IgD-negative memory B cell (primary cell): ENCODE measurements around the gene SLC39A11. TPM values are rescaled to one million over a fixed set of nuclear protein-coding genes. Genes with fewer than 3 reads are reported as not detected.

Experiments used
- H3K27ac Mint-ChIP-seq, 3 donors: one replicate each; pipeline ENCODE4 v1.8.0; 2020 to 2022; ENCODE audit warnings: mild to moderate bottlenecking in 3 of 3, mixed read lengths in 3 of 3, moderate library complexity in 1 of 3
- H3K27me3 Mint-ChIP-seq: one replicate; pipeline ENCODE4 v1.8.0; 2021; ENCODE audit warnings: mixed read lengths
- H3K36me3 Mint-ChIP-seq: one replicate; pipeline ENCODE4 v1.8.0; 2020; ENCODE audit warnings: mild to moderate bottlenecking, mixed read lengths
- H3K4me1 Mint-ChIP-seq, 3 donors: one replicate each; pipeline ENCODE4 v1.8.0; 2020 to 2022; ENCODE audit warnings: mixed read lengths in 3 of 3, mild to moderate bottlenecking in 1 of 3
- H3K4me3 Mint-ChIP-seq, 4 donors: one replicate each; pipeline ENCODE4 v1.8.0; 2020 to 2022; ENCODE audit warnings: mild to moderate bottlenecking in 4 of 4, mixed read lengths in 4 of 4, moderate library complexity in 3 of 4
- H3K9me3 Mint-ChIP-seq, 3 donors: one replicate each; pipeline ENCODE4 v1.8.0; 2020 to 2021; ENCODE audit warnings: mixed read lengths in 3 of 3, mild to moderate bottlenecking in 1 of 3
- polyA plus RNA-seq: library from polyadenylated mRNA; unstranded; fragments of 300-500 nt; fragmentation: Illumina TruSeq; gene quantifications from one replicate; pipeline ENCODE4 v1.2.3, GENCODE V29; 2021

The SLC39A11 gene
- polyA plus RNA-seq, 1 donor from 2014 or later = 13.7 TPM

DNA sequence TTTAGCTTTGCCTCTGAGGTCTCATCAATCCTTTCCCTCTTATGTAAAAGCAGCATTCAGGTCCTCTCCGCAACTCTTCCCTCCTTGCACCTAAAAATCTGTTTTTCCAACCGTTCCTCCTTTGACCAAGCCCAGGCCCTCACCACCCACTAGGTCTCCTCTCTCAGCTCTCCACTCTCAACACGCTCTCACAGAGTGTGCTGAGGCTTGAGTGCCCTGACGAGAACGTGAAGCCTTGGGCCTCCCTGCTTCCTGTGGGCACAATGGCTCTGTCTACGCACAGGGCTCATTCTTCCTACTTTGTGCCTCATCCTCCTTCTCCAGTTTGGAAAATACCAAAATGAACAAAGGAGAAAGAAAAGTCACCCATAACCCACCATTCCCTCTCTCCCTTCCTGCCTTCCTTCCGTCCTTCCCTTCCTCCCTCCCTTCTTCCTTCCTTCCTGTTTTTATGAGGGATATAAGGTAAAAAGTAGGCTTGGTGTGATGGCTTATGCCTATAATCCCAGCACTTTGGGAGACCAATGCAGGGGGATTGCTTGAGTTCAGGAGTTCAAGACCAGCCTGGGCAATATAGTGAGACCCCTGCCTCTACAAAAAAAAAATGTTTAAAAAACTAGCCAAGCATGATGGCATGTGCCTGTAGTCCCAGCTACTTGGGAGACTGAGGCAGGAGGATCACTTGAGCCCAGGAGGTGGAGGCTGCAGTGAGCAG lies 31.3 kb upstream of the SLC39A11 start:
- Mint-ChIP-seq H3K9me3 (no peaks in the 10 kb centered on the region), H3K4me3 (no peak overlapping the region), H3K27ac (no peak overlapping the region), H3K4me1 (peaks cover 0 to 1% (median 0%) of the 10 kb centered on the region in 3 donors), H3K27me3 (no peaks in the 10 kb centered on the region), H3K36me3 (no peaks in the 10 kb centered on the region)

DNA sequence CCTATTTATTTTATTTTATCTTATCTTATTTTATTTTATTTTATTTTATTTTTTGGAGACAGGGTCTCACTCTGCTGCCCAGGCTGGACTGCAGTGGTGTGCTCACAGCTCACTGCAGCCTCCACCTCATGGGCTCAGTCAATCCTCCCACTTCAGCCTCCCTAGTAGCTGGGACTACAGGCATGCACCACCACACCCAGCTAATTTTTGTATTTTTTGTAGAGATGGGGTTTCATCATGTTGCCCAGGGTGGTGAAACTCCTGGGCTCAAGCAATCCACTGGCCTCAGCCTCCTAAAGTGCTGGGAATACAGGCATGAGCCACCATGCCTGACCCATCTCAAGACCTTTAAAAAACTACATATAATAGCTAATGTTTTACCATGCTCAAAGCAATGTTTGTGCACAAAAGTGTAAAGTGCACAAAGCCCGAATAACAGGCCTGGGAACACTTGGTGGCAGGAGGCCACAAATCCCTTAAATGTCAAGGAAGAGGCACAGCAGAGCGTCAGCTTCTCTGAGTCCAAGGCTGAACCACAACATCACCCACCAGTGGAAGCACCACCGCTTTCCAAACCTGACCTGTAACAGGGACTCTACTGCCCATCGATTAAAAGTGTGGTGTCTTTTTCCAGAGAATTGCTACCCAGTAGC lies 30.6 kb upstream of the SLC39A11 start:
- Mint-ChIP-seq H3K4me3 (no peak overlapping the region), H3K27ac (no peak overlapping the region), H3K27me3 (no peaks in the 10 kb centered on the region), H3K4me1 (peaks cover 0 to 1% (median 0%) of the 10 kb centered on the region in 3 donors), H3K9me3 (no peaks in the 10 kb centered on the region), H3K36me3 (no peaks in the 10 kb centered on the region)

DNA sequence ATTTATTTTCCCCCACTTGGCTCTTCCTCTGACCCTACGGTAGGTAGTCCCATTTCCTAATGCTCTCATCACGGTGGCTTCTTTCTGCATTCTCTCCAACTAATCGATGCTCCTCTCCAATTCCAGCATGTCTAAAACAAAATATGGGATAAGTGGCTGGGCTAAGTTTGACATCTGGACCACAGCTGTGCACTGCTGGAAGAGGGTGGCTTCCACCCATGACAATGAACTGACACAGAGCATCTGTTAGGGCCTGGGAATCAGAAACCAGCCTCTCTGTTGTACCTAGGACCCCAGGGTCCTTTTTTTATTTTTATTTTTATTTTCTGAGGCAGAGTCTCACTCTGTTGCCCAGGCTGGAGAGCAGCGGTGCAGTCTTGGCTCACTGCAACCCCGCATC lies 29.0 kb upstream of the SLC39A11 start:
- Mint-ChIP-seq H3K4me1 (peaks cover 0 to 1% (median 0%) of the 10 kb centered on the region in 3 donors), H3K4me3 (no peak overlapping the region), H3K36me3 (no peaks in the 10 kb centered on the region), H3K27ac (no peak overlapping the region), H3K9me3 (no peaks in the 10 kb centered on the region), H3K27me3 (no peaks in the 10 kb centered on the region)

DNA sequence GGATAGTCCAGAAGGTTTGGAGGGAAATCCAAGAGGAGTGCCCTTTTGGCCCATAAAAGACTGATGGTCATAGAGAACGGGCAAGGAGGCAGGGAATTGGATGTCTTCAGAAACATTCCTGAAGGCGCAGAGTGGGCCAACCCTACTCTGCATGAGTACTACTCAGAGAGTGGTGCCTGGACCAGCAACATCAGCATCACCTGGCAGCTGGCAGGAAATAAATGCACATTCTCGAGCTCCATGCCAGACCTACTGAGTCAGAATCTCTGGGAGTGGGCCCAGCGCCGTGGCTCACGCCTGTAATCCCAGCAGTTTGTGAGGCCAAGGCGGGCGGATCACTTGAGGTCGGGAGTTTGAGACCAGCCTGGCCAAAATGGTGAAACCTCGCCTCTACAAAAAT lies 27.1 kb upstream of the SLC39A11 start:
- Mint-ChIP-seq H3K36me3 (no peaks in the 10 kb centered on the region), H3K4me3 (no peak overlapping the region), H3K27ac (peak overlapping the region in 1 of 3 donors; percentile 84), H3K4me1 (no peaks in the 10 kb centered on the region), H3K9me3 (peaks cover 0 to 3% (median 2%) of the 10 kb centered on the region in 3 donors), H3K27me3 (no peaks in the 10 kb centered on the region)

DNA sequence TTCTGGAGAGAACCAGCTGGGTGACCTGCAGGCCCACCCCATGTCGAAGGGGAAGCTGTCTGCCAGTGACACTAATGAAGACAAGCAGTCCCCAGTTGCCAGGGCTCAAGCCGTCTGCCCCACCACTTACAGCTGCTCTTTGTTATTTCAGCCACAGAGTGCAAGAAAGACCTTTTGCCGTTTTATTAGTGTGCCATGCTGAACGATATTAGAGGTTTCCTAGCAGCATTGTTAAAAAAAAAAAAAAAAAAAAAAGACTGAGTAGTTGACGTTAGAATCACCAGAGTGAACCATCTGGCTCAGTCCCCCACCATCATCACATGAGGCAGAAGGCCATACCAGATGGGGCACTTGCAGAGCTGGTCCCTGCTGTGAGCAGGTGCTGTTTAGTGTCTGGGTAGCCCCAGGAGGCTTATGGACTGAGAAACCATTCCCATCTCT lies 26.5 kb upstream of the SLC39A11 start:
- Mint-ChIP-seq H3K9me3 (peaks cover 0 to 3% (median 2%) of the 10 kb centered on the region in 3 donors), H3K36me3 (no peaks in the 10 kb centered on the region), H3K27ac (no peak overlapping the region), H3K4me1 (no peaks in the 10 kb centered on the region), H3K27me3 (no peaks in the 10 kb centered on the region), H3K4me3 (no peak overlapping the region)

DNA sequence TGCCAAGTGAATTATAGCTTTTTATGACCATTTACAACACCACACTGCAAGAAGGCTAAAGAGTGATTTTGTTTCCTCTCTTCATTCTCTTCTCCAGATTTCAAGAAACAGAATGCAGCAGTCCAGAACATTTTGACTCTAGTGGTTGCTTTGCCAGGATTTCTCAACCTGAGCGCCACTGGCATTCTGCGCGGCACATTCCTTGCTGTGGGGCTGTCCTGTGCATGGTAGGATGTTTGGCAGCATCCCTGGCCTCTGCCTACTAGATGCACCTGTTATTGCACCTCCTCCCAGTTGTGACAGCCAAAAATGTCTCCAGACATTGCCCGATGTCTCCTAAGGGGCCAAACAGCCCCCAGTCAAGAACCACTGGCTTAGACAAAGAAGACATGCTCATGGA lies 25.7 kb upstream of the SLC39A11 start:
- H3K36me3 Mint-ChIP-seq = no peaks in the 10 kb centered on the region
- H3K27ac Mint-ChIP-seq = no peak overlapping the region
- peaks cover 0 to 3% (median 2%) of the 10 kb centered on the region in 3 donors for H3K9me3 Mint-ChIP-seq
- no peak overlapping the region for H3K4me3 Mint-ChIP-seq
- no peaks in the 10 kb centered on the region for H3K4me1 Mint-ChIP-seq
- H3K27me3 Mint-ChIP-seq = no peaks in the 10 kb centered on the region

DNA sequence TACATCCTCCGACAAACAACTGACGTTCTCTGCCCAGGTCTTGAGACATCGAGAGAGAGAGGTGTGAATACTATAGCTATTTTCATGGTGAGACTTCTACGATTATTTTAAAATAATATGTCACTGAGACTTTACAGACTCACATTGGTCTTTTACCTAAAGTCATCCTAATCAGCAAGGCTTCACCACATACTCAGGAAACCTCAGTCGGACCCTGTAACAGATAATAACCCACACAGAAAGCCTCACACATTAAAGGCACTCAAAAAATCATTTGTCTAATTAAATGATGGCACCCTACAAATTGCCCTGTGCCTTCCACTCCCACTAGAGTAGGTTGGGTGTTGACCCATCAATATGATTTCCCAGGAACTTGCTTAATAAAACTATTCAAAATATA lies 19.8 kb upstream of the SLC39A11 start:
- Mint-ChIP-seq H3K36me3 (no peaks in the 10 kb centered on the region), H3K27me3 (no peaks in the 10 kb centered on the region), H3K4me3 (no peak overlapping the region), H3K4me1 (no peaks in the 10 kb centered on the region), H3K27ac (no peak overlapping the region), H3K9me3 (peaks cover 0 to 3% (median 2%) of the 10 kb centered on the region in 3 donors)

DNA sequence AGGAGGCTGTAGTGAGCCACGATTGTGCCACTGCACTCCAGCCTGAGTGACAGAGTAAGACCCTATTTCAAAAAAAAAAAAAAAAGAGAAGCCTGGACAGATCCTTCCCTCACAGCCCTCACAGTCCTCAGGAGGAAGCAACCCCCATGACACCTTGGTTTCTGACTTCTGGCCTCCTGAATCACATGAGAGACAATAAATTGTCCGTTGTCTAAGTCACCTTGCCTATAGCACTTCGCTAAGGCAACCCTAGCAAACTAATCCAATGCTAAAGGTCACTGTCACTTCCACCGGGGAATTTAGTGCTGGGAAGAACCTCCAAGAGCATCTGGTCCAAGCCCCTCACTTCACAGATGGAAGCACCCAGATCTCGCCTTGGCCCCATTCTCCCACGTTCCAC lies 18.9 kb upstream of the SLC39A11 start:
- no peaks in the 10 kb centered on the region for H3K27me3 Mint-ChIP-seq
- no peak overlapping the region for H3K27ac Mint-ChIP-seq
- H3K9me3 Mint-ChIP-seq = peaks cover 0 to 3% (median 2%) of the 10 kb centered on the region in 3 donors
- H3K4me3 Mint-ChIP-seq = no peak overlapping the region
- no peaks in the 10 kb centered on the region for H3K4me1 Mint-ChIP-seq
- no peaks in the 10 kb centered on the region for H3K36me3 Mint-ChIP-seq

DNA sequence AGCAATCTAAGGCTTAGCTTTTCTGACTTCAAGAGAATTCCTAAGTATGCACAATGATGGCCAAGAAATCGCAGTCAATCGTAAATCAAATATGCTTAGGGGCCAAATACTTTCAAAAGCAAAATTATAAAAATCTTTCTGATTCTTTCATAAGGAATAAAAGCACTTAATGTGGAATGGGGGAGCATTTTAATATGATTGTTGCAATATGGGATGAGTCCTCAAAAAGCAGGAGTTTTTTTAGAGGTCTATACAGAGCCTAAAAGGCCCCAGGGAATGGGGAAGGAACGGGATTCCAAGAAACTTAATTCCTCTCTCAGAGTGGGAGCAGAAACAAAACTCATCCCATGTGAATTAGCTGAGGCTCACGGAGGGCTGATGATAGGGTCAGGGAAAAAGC lies 14.7 kb upstream of the SLC39A11 start:
- Mint-ChIP-seq H3K9me3 (no peaks in the 10 kb centered on the region), H3K27me3 (no peaks in the 10 kb centered on the region), H3K4me3 (no peak overlapping the region), H3K4me1 (no peaks in the 10 kb centered on the region), H3K36me3 (no peaks in the 10 kb centered on the region), H3K27ac (no peak overlapping the region)

DNA sequence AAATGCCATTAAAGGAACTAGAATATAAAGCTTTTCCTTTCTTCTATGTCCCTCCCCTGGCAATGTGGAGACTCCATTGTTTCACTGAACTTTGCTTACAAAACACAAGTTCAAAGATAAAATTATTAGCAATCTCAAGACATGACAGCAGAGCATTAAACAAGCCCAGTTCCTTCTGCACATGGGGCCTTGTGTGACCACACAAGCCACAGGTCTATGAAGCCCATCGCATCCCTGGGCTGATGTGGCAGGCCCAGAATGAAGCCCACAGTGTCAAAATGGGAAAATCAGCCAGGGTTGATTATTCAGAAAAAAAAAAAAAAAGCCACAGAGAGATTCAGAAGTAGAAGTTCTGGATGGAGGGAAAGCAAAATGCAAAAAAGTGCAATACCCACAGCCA lies 12.9 kb upstream of the SLC39A11 start:
- Mint-ChIP-seq H3K27me3 (no peaks in the 10 kb centered on the region), H3K4me3 (no peak overlapping the region)

DNA sequence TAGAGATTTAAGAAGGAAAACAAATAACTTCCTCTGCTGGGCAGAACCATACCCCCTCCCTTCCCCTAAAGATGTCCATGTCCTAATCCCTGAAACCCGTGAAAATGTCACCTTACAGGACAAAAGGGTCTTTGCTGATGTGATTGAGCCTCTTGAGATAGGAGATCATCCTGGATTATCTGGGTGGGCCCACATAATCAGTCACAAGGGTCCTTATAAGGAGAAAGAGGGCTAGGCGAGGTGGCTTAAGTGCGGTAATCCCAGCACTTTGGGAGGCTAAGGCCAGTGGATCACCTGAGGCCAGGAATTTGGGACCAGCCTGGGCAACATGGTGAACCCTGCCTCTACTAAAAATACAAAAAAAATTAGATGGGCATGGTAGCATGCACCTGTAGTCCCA lies 12.0 kb upstream of the SLC39A11 start:
- Mint-ChIP-seq H3K27me3 (no peaks in the 10 kb centered on the region), H3K9me3 (peaks cover 0 to 1% (median 0%) of the 10 kb centered on the region in 3 donors), H3K36me3 (no peaks in the 10 kb centered on the region), H3K4me3 (no peak overlapping the region), H3K4me1 (peaks cover 0 to 3% (median 0%) of the 10 kb centered on the region in 3 donors), H3K27ac (no peak overlapping the region)

More for the DNA sequence above, 12.9 kb upstream of the SLC39A11 start:
- Mint-ChIP-seq H3K4me1 (peaks cover 0 to 2% (median 0%) of the 10 kb centered on the region in 3 donors), H3K9me3 (peaks cover 0 to 1% (median 0%) of the 10 kb centered on the region in 3 donors), H3K27ac (no peak overlapping the region), H3K36me3 (no peaks in the 10 kb centered on the region)

DNA sequence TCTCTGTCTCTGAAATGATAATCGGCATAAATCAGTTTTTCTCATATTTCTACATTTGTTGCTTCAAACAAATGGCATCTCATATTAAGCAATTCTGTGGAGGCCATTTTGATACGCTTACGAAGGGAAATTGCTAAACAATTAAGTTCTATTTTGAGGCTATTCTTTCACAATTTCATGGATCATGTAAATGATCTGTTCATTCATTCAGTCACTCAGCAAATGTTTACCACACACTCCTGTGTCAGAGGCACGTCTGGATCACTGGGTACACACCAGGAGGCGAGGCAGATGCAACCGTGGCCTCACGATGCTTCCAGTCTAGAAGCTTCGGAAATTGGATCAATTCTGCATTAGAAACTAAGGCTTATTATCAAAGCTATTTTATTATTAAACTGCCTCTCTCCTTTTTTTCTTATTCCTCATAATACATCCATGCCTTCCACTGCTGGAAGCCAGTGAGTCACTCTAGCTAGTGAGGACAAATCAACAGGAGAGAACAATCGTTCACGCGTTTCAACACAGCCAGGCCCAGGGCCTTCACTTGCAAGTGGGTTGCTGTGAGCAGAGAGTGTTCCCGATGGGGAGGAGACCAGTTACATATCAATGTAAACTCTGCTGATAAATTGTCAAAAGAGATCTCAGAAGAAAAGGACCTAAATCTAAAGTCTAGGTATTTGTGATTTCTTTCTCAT lies 11.3 kb upstream of the SLC39A11 start:
- Mint-ChIP-seq H3K4me1 (peaks cover 0 to 3% (median 0%) of the 10 kb centered on the region in 3 donors), H3K9me3 (peaks cover 0 to 1% (median 0%) of the 10 kb centered on the region in 3 donors), H3K27ac (no peak overlapping the region), H3K4me3 (no peak overlapping the region), H3K36me3 (no peaks in the 10 kb centered on the region), H3K27me3 (no peaks in the 10 kb centered on the region)

DNA sequence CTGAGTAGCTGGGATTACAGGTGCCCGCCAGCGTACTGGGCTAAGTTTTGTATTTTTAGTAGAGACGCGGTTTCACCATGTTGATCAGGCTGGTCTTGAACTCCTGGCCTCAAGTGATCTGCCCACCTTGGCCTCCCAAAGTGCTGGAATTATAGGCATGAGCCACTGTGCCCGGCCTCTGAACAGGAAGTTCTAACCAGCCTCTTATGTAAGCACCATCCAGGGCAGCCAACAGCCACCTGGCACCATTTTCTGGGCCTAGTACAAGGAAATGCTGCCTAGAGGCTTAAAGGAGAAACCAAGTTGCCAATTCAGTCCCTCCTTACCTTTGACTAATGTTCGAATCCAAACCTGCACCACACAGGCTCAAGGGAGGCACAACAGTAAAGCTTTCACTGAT lies 8.5 kb upstream of the SLC39A11 start:
- no peaks in the 10 kb centered on the region for H3K36me3 Mint-ChIP-seq
- H3K4me1 Mint-ChIP-seq = peaks cover 0 to 3% (median 0%) of the 10 kb centered on the region in 3 donors
- H3K27me3 Mint-ChIP-seq = no peaks in the 10 kb centered on the region
- H3K27ac Mint-ChIP-seq = no peak overlapping the region
- H3K4me3 Mint-ChIP-seq = peak overlapping the region in 1 of 4 donors; percentile 16
- H3K9me3 Mint-ChIP-seq = peaks cover 0 to 1% (median 0%) of the 10 kb centered on the region in 3 donors

DNA sequence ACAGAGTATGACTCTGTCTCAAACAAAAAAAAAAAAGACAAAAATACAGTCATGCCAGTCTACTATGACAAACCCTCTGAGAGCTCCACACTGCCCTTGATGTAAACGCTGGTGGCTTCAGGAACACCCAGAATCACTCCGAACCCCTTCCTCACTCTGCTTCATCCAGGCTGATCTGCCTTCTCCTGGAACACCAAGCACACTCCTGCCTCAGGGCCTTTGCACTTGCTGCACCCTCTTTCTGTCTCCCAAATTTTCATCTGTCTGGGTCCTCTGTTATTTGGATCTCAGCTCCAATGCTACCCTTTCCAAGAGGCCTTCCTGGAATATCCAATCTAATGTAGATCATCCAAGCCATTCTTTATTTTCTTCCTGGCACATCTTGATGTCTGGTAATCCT lies 7.9 kb upstream of the SLC39A11 start:
- Mint-ChIP-seq H3K9me3 (peaks cover 0 to 1% (median 0%) of the 10 kb centered on the region in 3 donors), H3K36me3 (no peaks in the 10 kb centered on the region), H3K27ac (no peak overlapping the region), H3K4me1 (peaks cover 0 to 4% (median 3%) of the 10 kb centered on the region in 3 donors), H3K27me3 (peaks cover 2% of the 10 kb centered on the region), H3K4me3 (peak overlapping the region in 2 of 4 donors; percentile 16 to 58)

DNA sequence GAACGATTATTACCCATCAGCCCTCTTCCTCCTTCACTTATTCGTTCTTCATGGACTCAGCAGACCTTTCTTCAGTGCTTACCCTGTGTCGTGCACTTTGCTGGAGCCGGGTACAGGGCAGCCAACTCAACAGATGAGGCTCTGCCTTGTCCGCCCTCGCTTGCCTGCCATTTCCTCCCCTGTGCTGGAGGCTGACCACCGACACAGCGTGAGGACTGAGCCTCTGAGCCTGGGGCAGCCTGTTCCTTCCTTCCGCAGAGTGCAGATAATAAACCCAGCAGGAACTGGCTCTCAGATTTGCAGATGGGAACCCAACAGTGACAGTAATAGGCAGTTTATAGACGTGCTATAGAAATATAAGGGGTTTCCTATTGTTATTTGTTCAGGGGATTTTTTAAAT lies 7.0 kb upstream of the SLC39A11 start:
- H3K9me3 Mint-ChIP-seq = peaks cover 0 to 1% (median 0%) of the 10 kb centered on the region in 3 donors
- no peak overlapping the region for H3K4me3 Mint-ChIP-seq
- H3K27ac Mint-ChIP-seq = no peak overlapping the region
- H3K4me1 Mint-ChIP-seq = peaks cover under 1 to 5% (median 5%) of the 10 kb centered on the region in 3 donors
- H3K27me3 Mint-ChIP-seq = peaks cover 3% of the 10 kb centered on the region
- no peaks in the 10 kb centered on the region for H3K36me3 Mint-ChIP-seq
